ENCODE results near the gene HDX.

The HDX gene

DNA sequence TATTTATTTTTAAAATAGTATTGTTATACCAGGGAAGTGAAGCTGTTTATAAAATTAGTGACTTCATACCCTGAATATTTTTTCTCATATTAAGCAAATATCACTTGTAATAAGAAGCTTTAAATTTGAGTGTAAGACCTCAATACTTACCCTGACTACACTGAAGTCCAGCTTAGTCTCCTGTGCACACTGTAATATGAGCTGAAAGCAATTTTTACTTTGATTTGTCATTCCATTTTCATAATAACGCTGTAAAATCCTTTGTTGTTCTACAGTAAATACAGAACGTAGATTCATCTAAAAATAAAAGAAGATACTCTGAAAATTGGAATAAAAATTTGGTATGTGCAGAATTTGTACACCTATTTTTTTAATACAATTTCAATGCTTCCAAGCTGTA is 27.2 kb downstream of the HDX start:
- no peak for TF ChIP-seq ZNF8 (CRISPR knock-in tag; IDR thresholded peaks at IDR 0.05)
- TF ChIP-seq, protein P1, sequence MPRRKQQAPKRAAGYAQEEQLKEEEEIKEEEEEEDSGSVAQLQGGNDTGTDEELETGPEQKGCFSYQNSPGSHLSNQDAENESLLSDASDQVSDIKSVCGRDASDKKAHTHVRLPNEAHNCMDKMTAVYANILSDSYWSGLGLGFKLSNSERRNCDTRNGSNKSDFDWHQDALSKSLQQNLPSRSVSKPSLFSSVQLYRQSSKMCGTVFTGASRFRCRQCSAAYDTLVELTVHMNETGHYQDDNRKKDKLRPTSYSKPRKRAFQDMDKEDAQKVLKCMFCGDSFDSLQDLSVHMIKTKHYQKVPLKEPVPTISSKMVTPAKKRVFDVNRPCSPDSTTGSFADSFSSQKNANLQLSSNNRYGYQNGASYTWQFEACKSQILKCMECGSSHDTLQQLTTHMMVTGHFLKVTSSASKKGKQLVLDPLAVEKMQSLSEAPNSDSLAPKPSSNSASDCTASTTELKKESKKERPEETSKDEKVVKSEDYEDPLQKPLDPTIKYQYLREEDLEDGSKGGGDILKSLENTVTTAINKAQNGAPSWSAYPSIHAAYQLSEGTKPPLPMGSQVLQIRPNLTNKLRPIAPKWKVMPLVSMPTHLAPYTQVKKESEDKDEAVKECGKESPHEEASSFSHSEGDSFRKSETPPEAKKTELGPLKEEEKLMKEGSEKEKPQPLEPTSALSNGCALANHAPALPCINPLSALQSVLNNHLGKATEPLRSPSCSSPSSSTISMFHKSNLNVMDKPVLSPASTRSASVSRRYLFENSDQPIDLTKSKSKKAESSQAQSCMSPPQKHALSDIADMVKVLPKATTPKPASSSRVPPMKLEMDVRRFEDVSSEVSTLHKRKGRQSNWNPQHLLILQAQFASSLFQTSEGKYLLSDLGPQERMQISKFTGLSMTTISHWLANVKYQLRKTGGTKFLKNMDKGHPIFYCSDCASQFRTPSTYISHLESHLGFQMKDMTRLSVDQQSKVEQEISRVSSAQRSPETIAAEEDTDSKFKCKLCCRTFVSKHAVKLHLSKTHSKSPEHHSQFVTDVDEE (CRISPR knock-in tag; IDR thresholded peaks at IDR 0.05) = no peak
- peak; percentile 32; the same call in 2 of the 3 replicates for ATAC-seq

DNA sequence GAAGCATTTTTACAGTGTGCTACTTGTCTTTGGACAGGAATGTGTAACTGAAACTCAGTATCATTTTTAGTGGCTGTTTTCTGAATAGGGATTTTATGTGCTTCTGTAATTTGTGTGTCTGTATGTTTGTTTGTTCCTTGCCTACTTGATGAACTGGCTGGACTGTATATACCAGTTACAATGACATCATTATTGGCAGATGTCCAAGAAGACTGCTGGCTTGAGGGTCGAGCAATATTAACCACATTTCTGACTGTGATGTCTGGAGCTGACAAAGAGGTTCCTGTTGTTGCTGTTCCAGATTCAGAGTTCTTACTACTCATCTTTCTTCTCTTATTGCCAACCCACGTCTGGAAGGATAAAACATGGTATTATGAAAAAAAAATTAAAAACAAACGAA is 33.0 kb downstream of the HDX start:
- TF ChIP-seq RARB (CRISPR knock-in tag; IDR thresholded peaks at IDR 0.05) = no peak
- TF ChIP-seq PPARA (CRISPR knock-in tag; IDR thresholded peaks at IDR 0.05; ENCODE audit: borderline replicate concordance) = no peak
- TF ChIP-seq, protein P2, sequence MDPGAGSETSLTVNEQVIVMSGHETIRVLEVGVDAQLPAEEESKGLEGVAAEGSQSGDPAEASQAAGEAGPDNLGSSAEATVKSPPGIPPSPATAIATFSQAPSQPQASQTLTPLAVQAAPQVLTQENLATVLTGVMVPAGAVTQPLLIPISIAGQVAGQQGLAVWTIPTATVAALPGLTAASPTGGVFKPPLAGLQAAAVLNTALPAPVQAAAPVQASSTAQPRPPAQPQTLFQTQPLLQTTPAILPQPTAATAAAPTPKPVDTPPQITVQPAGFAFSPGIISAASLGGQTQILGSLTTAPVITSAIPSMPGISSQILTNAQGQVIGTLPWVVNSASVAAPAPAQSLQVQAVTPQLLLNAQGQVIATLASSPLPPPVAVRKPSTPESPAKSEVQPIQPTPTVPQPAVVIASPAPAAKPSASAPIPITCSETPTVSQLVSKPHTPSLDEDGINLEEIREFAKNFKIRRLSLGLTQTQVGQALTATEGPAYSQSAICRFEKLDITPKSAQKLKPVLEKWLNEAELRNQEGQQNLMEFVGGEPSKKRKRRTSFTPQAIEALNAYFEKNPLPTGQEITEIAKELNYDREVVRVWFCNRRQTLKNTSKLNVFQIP (CRISPR knock-in tag; IDR thresholded peaks at IDR 0.05; ENCODE audit: borderline replicate concordance, low read depth) = no peak
- no peak for TF ChIP-seq ZNF8 (CRISPR knock-in tag; IDR thresholded peaks at IDR 0.05)
- TF ChIP-seq, protein P3, sequence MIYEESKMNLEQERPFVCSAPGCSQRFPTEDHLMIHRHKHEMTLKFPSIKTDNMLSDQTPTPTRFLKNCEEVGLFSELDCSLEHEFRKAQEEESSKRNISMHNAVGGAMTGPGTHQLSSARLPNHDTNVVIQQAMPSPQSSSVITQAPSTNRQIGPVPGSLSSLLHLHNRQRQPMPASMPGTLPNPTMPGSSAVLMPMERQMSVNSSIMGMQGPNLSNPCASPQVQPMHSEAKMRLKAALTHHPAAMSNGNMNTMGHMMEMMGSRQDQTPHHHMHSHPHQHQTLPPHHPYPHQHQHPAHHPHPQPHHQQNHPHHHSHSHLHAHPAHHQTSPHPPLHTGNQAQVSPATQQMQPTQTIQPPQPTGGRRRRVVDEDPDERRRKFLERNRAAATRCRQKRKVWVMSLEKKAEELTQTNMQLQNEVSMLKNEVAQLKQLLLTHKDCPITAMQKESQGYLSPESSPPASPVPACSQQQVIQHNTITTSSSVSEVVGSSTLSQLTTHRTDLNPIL (CRISPR knock-in tag; IDR thresholded peaks at IDR 0.05; ENCODE audit: low read depth) = no peak
- TF ChIP-seq, protein P1 (CRISPR knock-in tag; IDR thresholded peaks at IDR 0.05) = no peak
- no peak for TF ChIP-seq ARNTL (CRISPR knock-in tag; IDR thresholded peaks at IDR 0.05; ENCODE audit: borderline replicate concordance, low read depth)
- TF ChIP-seq CSDC2 (CRISPR knock-in tag; IDR thresholded peaks at IDR 0.05) = no peak
- no peak for ATAC-seq

DNA sequence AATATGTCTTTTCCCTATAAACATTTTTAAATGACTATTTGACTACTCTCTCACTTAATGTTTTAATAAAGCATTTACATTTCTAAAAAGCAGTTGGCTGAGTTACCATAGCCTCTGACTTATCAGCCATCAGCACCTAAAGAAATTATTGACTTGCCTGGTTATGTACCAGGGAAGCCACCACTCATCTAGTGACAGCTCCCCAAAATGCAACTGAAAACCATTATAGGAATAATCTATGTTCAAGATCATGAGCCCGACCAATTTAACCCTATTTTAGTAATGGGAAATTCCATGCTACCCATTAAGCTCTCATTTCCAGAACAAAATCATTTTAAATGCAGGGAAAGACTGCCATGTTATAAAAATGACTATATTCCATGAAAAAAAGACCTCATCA is 34.4 kb downstream of the HDX start:
- TF ChIP-seq RARB (CRISPR knock-in tag; IDR thresholded peaks at IDR 0.05) (no peak), GLIS3 (CRISPR knock-in tag; IDR thresholded peaks at IDR 0.05) (no peak), ZC3H10 (CRISPR knock-in tag; IDR thresholded peaks at IDR 0.05) (no peak), OSR1 (CRISPR knock-in tag; IDR thresholded peaks at IDR 0.05) (no peak), ESRRG (CRISPR knock-in tag; IDR thresholded peaks at IDR 0.05) (no peak)
- TF ChIP-seq, protein P1 (CRISPR knock-in tag; IDR thresholded peaks at IDR 0.05) = no peak
- TF ChIP-seq, protein P4, sequence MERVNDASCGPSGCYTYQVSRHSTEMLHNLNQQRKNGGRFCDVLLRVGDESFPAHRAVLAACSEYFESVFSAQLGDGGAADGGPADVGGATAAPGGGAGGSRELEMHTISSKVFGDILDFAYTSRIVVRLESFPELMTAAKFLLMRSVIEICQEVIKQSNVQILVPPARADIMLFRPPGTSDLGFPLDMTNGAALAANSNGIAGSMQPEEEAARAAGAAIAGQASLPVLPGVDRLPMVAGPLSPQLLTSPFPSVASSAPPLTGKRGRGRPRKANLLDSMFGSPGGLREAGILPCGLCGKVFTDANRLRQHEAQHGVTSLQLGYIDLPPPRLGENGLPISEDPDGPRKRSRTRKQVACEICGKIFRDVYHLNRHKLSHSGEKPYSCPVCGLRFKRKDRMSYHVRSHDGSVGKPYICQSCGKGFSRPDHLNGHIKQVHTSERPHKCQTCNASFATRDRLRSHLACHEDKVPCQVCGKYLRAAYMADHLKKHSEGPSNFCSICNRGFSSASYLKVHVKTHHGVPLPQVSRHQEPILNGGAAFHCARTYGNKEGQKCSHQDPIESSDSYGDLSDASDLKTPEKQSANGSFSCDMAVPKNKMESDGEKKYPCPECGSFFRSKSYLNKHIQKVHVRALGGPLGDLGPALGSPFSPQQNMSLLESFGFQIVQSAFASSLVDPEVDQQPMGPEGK (CRISPR knock-in tag; IDR thresholded peaks at IDR 0.05; ENCODE audit: borderline replicate concordance) = no peak
- TF ChIP-seq, protein P5, sequence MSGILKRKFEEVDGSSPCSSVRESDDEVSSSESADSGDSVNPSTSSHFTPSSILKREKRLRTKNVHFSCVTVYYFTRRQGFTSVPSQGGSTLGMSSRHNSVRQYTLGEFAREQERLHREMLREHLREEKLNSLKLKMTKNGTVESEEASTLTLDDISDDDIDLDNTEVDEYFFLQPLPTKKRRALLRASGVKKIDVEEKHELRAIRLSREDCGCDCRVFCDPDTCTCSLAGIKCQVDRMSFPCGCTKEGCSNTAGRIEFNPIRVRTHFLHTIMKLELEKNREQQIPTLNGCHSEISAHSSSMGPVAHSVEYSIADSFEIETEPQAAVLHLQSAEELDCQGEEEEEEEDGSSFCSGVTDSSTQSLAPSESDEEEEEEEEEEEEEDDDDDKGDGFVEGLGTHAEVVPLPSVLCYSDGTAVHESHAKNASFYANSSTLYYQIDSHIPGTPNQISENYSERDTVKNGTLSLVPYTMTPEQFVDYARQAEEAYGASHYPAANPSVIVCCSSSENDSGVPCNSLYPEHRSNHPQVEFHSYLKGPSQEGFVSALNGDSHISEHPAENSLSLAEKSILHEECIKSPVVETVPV (CRISPR knock-in tag; IDR thresholded peaks at IDR 0.05) = no peak
- no peak for ATAC-seq
